Trophoblast cell (in vitro differentiated cells and primary cell): Measurements from ENCODE around the gene PSMB9.

Experiments
- DNase-seq, 2 donors: peaks; one replicate each; pipeline ENCODE4 v3.0.0-alpha.2; 2016
- H2AFZ ChIP-seq: 2 replicates; pipeline ENCODE4 v1.6.1; 2013; ENCODE audit warnings: low read length, moderate library complexity, mild to moderate bottlenecking; ENCODE audit not compliant: insufficient read depth, poor library complexity
- H2AK5ac ChIP-seq: 2 replicates; pipeline ENCODE4 v1.6.1; 2013; ENCODE audit warnings: mild to moderate bottlenecking, low read length
- H2BK120ac ChIP-seq: 2 replicates; pipeline ENCODE4 v1.6.1; 2013; ENCODE audit warnings: low read length, mild to moderate bottlenecking, moderate library complexity; ENCODE audit not compliant: insufficient read depth, poor library complexity
- H2BK12ac ChIP-seq: 2 replicates; pipeline ENCODE4 v1.6.1; 2013; ENCODE audit warnings: mild to moderate bottlenecking, low read length, moderate library complexity
- H2BK5ac ChIP-seq: 2 replicates; pipeline ENCODE4 v1.6.1; 2013; ENCODE audit warnings: low read length, low read depth, moderate library complexity, mild to moderate bottlenecking; ENCODE audit not compliant: poor library complexity
- H3K14ac ChIP-seq: 2 replicates; pipeline ENCODE4 v1.6.1; 2013; ENCODE audit warnings: mild to moderate bottlenecking, low read length
- H3K18ac ChIP-seq: 2 replicates; pipeline ENCODE4 v1.6.1; 2013; ENCODE audit warnings: mild to moderate bottlenecking, low read length
- H3K23ac ChIP-seq: 2 replicates; pipeline ENCODE4 v1.6.1; 2013; ENCODE audit warnings: low read length
- H3K27ac ChIP-seq: 2 replicates; pipeline ENCODE4 v1.5.1; 2013; ENCODE audit warnings: low read depth, mild to moderate bottlenecking, inconsistent platforms, low read length, moderate library complexity
- H3K27me3 ChIP-seq: 2 replicates; pipeline ENCODE4 v1.6.1; 2013; ENCODE audit warnings: inconsistent platforms, mild to moderate bottlenecking, low read length, moderate library complexity; ENCODE audit not compliant: insufficient read depth
- H3K36me3 ChIP-seq, 2 experiments: 1 replicate in 1 of 2; 2 replicates in 1 of 2; pipeline ENCODE4 v1.6.1; 2013; ENCODE audit warnings: low read length in 2 of 2, mild to moderate bottlenecking in 2 of 2, moderate library complexity in 1 of 2; ENCODE audit not compliant: insufficient read depth in 2 of 2, control insufficient read depth in 1 of 2
- H3K4ac ChIP-seq: 2 replicates; pipeline ENCODE4 v1.6.1; 2013; ENCODE audit warnings: low read depth, mild to moderate bottlenecking, low read length, moderate library complexity
- H3K4me1 ChIP-seq, 2 experiments: 1 replicate in 1 of 2; 2 replicates in 1 of 2; pipeline ENCODE4 v1.6.1; 2013; ENCODE audit warnings: low read length in 2 of 2, mild to moderate bottlenecking in 2 of 2, moderate library complexity in 1 of 2; ENCODE audit not compliant: insufficient read depth in 2 of 2, control insufficient read depth in 1 of 2
- H3K4me2 ChIP-seq: 2 replicates; pipeline ENCODE4 v1.6.1; 2013; ENCODE audit warnings: inconsistent platforms, mild to moderate bottlenecking, low read length, moderate library complexity
- H3K4me3 ChIP-seq: 2 replicates; pipeline ENCODE4 v1.5.1; 2013; ENCODE audit warnings: mild to moderate bottlenecking, low read depth, low read length, inconsistent platforms
- H3K79me1 ChIP-seq: one replicate; pipeline ENCODE4 v1.6.1; 2013; ENCODE audit warnings: low read length
- H3K79me2 ChIP-seq: 2 replicates; pipeline ENCODE4 v1.6.1; 2013; ENCODE audit warnings: low read length, mild to moderate bottlenecking; ENCODE audit not compliant: control insufficient read depth, insufficient read depth, poor library complexity
- H3K9ac ChIP-seq: 2 replicates; pipeline ENCODE4 v1.6.1; 2013; ENCODE audit warnings: mild to moderate bottlenecking, low read length
- H3K9me3 ChIP-seq: 2 replicates; pipeline ENCODE4 v1.6.1; 2013; ENCODE audit warnings: low read depth, mild to moderate bottlenecking, control low read depth, inconsistent platforms, low read length; ENCODE audit not compliant: insufficient read depth
- H4K12ac ChIP-seq: 2 replicates; pipeline ENCODE4 v1.6.1; 2013; ENCODE audit warnings: low read depth, mild to moderate bottlenecking, low read length, moderate library complexity
- H4K8ac ChIP-seq: 2 replicates; pipeline ENCODE4 v1.6.1; 2013; ENCODE audit warnings: low read depth, mild to moderate bottlenecking, low read length, moderate library complexity
- H4K91ac ChIP-seq: one replicate; pipeline ENCODE4 v1.6.1; 2013; ENCODE audit warnings: low read depth, mild to moderate bottlenecking, low read length, moderate library complexity
- WGBS: extraction: QIAGEN DNeasy Blood & Tissue Kit; methylation state at CpG from one replicate; pipeline ENCODE4 v1.1.7; 2013; ENCODE audit warnings: missing lambda C conversion rate; ENCODE audit not compliant: insufficient read length, insufficient coverage; ENCODE audit errors: extremely low coverage; 5-methylcytosine and 5-hydroxymethylcytosine counted together

PSMB9 gene

GRCh38 chr6:32886681-32887383, 32.8 kb downstream of the PSMB9 start:
- H4K91ac ChIP-seq: no peak overlapping the region
- no peak overlapping the region for H2AFZ ChIP-seq
- no peaks in the 10 kb centered on the region for H3K79me1 ChIP-seq
- H3K36me3 ChIP-seq: no peaks in the 10 kb centered on the region
- H3K4me3 ChIP-seq: no peak overlapping the region
- no peak overlapping the region for H3K27ac ChIP-seq
- no peak overlapping the region for H2AK5ac ChIP-seq
- no peaks in the 10 kb centered on the region for H3K79me2 ChIP-seq
- no peak overlapping the region for H3K14ac ChIP-seq
- no peak overlapping the region for H3K4me2 ChIP-seq
- H3K4ac ChIP-seq: no peak overlapping the region
- WGBS: no CpG with 5 or more reads among the region's 3 CpGs
- H4K8ac ChIP-seq: no peak overlapping the region
- no peak overlapping the region for H2BK12ac ChIP-seq
- no peak overlapping the region for H4K12ac ChIP-seq
- no peak overlapping the region for H3K9ac ChIP-seq
- no peaks in the 10 kb centered on the region for H3K27me3 ChIP-seq
- H2BK5ac ChIP-seq: no peak overlapping the region
- H3K4me1 ChIP-seq: no peaks in the 10 kb centered on the region
- no peak overlapping the region for H2BK120ac ChIP-seq
- H3K23ac ChIP-seq: no peak overlapping the region
- no peak overlapping the region for H3K18ac ChIP-seq
- DNase-seq: peak in 1 of 2 donors; percentile 41
- no peaks in the 10 kb centered on the region for H3K9me3 ChIP-seq

GRCh38 chr6:32887616-32888015, 33.6 kb downstream of the PSMB9 start:
- Histone ChIP-seq H3K23ac (no peak overlapping the region), H3K4ac (no peak overlapping the region), H3K4me2 (no peak overlapping the region), H4K8ac (no peak overlapping the region), H2AK5ac (no peak overlapping the region), H3K27me3 (no peaks in the 10 kb centered on the region), H2AFZ (no peak overlapping the region), H3K79me2 (no peaks in the 10 kb centered on the region), H2BK5ac (no peak overlapping the region), H3K27ac (no peak overlapping the region), H3K36me3 (no peaks in the 10 kb centered on the region), H4K12ac (no peak overlapping the region), H3K4me1 (no peaks in the 10 kb centered on the region), H2BK120ac (no peak overlapping the region), H3K9ac (no peak overlapping the region), H4K91ac (no peak overlapping the region), H3K14ac (no peak overlapping the region), H2BK12ac (no peak overlapping the region), H3K79me1 (no peaks in the 10 kb centered on the region), H3K9me3 (no peaks in the 10 kb centered on the region), H3K4me3 (no peak overlapping the region), H3K18ac (no peak overlapping the region)
- WGBS: no CpG with 5 or more reads among the region's 5 CpGs
- DNase-seq: no peak

GRCh38 chr6:32888576-32888975, 34.6 kb downstream of the PSMB9 start:
- H3K4me3 ChIP-seq: no peak overlapping the region
- no peak overlapping the region for H3K9ac ChIP-seq
- H3K27me3 ChIP-seq: no peaks in the 10 kb centered on the region
- H2BK12ac ChIP-seq: no peak overlapping the region
- DNase-seq: no peak
- H3K18ac ChIP-seq: no peak overlapping the region
- no peak overlapping the region for H2BK5ac ChIP-seq
- no peaks in the 10 kb centered on the region for H3K79me2 ChIP-seq
- no peak overlapping the region for H2AFZ ChIP-seq
- H4K8ac ChIP-seq: no peak overlapping the region
- no peak overlapping the region for H3K23ac ChIP-seq
- H2AK5ac ChIP-seq: no peak overlapping the region
- no peak overlapping the region for H2BK120ac ChIP-seq
- H3K36me3 ChIP-seq: no peaks in the 10 kb centered on the region
- H3K79me1 ChIP-seq: no peaks in the 10 kb centered on the region
- no peak overlapping the region for H4K12ac ChIP-seq
- no peaks in the 10 kb centered on the region for H3K9me3 ChIP-seq
- H3K4me2 ChIP-seq: no peak overlapping the region
- no peak overlapping the region for H3K4ac ChIP-seq
- no peak overlapping the region for H4K91ac ChIP-seq
- no peak overlapping the region for H3K14ac ChIP-seq
- H3K4me1 ChIP-seq: peaks cover 0 to under 1% of the 10 kb centered on the region in 2 experiments
- no peak overlapping the region for H3K27ac ChIP-seq
- no CpG with 5 or more reads among the region's 2 CpGs for WGBS

GRCh38 chr6:32889533-32889932, 35.5 kb downstream of the PSMB9 start:
- H4K12ac ChIP-seq: no peak overlapping the region
- no peak overlapping the region for H3K27ac ChIP-seq
- peak in 1 of 2 donors; percentile 10 for DNase-seq
- no peak overlapping the region for H2BK12ac ChIP-seq
- H2AFZ ChIP-seq: no peak overlapping the region
- H2BK5ac ChIP-seq: no peak overlapping the region
- H3K23ac ChIP-seq: no peak overlapping the region
- peaks cover 2% of the 10 kb centered on the region for H3K79me2 ChIP-seq
- no peak overlapping the region for H2BK120ac ChIP-seq
- H3K9me3 ChIP-seq: no peaks in the 10 kb centered on the region
- no peak overlapping the region for H3K9ac ChIP-seq
- no peak overlapping the region for H3K18ac ChIP-seq
- H3K36me3 ChIP-seq: no peaks in the 10 kb centered on the region
- no peak overlapping the region for H3K4me3 ChIP-seq
- H3K79me1 ChIP-seq: peaks cover 7% of the 10 kb centered on the region
- no peak overlapping the region for H4K91ac ChIP-seq
- H3K4me1 ChIP-seq: peaks cover 0 to 3% of the 10 kb centered on the region in 2 experiments
- no CpG with 5 or more reads among the region's 1 CpG for WGBS
- H3K4me2 ChIP-seq: no peak overlapping the region
- H4K8ac ChIP-seq: no peak overlapping the region
- no peak overlapping the region for H2AK5ac ChIP-seq
- H3K27me3 ChIP-seq: no peaks in the 10 kb centered on the region
- H3K14ac ChIP-seq: no peak overlapping the region
- no peak overlapping the region for H3K4ac ChIP-seq
